T-helper 22 cell (primary cell): ENCODE data around the gene PTTG1IP.

Source experiments
- DNase-seq: peaks from one replicate; pipeline ENCODE4 v3.0.0-alpha.2; 2020; ENCODE audit warnings: low read depth

The PTTG1IP gene

DNA sequence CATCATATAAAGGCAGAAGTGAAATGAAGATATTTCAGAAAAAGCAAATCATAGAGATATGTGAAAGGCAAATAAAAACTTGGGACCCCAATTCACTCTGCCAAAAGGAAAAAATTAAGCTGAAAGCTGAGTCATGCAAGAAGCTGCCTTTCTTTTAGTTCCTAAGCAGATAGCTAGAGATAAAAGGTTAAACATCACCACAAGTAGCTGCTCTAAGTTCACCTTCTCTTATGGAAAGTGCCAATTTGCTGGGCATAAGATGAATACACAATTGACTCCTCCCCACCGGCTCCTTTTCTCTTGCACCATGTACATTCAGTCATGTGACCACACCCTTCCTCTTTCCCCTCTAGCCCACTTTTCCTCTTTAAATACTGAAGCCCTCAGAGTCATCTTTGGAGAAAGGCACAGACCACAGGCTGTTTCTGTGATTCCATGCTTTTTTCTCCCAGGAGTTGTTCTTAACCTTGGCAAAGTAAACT lies 50.3 kb downstream of the PTTG1IP start:
- DNase-seq = no peak

DNA sequence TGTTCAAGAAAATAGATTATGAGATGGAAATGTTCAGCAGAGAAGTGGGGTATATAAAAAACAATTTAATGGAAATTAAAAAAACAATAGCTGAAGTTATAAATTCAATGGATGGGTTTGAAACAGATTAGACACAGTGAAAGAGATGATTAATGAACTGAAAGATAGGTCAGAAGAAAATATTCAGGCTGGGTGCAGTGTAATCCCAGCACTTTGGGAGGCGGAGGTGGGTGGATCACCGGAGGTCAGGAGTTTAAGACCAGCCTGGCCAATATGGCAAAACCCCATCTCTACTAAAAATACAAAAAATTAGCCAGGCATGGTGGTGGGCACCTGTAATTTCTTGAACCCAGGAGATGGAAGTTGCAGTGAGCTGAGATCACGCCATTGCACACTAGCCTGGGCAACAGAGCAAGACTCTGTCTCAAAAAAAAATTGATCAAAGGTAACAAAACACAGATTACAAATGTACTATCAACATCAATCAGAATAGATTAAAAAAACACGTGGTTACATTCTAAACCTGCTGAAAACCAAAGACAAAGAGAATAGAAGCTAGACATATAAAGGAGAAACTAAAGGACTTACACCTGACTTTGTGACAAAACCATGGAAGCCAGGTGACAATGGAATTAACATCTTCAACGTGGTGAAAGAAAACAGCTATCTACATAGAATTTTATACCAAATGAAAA lies 50.9 kb downstream of the PTTG1IP start:
- DNase-seq = no peak

DNA sequence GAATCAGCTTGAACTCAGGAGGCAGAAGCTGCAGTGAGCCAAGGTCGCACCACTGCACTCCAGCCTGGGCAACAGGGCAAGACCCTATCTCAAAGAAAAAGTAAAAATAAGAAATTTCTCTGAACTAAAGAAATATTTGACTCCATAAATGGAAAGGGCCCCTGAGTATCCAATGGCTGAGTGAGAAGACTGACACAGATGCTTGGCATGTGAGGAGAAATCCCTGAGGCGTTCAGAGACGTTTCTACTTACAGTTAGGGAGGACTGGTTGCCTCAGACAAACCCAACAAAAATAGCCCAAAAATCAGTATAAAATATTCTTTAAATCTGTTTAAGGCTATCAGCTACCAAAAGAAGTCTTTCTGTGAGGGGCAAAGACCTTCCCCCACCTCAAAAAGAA lies 52.6 kb downstream of the PTTG1IP start:
- DNase-seq = no peak

DNA sequence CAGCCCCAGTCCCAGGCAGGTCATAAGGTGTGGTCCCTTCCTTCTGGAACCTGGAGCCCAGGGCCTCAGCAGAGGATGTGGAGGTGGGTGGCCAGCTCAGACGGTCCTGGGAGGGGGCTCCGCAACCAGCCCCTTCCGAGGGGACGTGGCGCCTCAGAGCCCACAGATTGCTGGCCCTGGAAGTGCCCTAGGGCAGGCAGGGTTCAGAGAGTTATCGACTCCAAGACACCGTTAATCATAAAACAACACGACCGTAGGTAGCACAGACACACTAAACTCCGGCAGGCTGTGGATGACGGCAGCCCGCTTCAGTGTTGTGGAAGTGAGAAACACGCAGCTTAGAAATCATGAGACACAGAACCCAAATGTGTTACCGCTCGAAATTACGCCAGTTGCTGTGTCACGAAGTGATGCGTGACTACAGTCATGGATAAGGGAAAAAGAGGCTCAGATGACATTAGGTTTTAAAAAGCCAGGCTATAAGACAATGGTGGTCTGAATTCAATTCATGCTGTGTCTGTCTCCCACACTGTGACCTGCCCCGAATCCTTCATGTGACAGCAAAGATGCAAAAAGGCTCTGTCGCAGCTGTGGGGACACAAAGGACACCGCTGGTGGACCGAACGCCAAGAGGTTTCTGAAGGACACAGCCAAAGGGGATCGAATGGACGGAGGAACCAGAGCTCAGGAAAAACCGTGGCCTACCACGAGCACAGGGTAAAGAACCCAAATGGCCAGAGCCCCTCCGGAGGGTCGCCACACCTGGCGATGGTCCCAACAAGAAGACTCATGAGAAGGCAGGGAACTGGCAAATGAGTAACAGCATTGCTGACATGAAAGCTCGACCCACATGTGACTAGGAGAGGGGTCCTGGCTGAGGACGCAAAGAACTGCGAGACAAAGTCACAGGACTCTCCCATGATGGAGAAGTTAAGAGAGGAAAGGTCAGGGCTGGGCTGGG lies 53.9 kb downstream of the PTTG1IP start:
- DNase-seq = no peak

DNA sequence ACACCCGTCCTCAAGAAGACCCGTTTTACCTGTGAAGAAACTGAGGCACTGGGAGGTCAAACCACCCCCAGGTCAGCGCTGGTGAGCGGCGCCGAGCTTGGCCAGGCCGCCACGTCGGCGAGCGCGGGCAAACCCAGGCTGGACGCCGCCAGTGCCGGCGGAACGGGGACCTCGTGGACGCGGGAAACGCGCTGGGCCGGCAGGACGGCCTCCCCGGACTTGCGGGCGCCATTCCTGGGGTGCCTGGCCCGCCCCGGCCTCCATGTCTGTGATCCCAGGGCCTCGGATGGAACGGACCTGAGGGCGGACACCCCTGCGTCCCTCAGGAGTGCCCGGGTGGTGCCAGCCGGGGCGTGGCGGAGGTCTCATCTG lies 54.9 kb downstream of the PTTG1IP start:
- DNase-seq = no peak

DNA sequence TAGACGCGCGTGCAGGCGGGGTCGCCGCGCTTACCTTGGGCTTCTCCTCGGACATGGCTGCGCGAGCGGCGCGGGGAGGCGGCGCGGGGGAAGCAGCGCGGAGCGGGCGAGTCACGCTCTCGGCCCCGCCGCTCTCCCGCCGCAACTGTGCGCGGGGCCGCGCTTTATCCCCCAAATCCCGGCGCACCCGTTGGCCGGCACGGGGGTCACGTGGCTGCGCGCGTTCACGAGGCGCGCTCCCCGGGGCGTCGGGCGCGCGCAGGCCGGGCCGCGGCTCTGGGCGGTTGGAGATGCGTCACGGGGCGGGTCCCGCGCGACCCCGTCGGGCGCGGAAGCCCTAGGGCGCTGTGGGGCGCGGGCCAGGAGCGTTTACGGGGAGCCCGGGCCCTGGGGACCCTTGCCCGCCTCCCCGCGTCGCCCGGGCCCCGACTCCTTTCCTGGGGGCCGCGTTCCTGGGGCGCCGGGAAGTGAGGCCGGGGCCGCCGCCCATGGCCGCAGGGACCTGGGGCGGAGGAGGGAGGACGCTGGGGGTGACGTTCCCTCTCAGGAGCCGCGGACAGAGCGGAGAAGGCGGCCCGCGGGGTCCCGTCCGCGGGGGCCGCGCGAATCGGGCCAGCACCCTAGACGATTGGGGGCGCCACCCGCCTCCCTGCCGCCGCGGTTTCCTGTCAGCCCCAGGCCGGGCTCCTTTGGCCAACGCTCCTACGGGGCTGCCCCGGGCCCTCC lies 55.4 kb downstream of the PTTG1IP start, which contains the start of gene SUMO3:
SUMO3 (minus strand) TSS at position 149 of the 726 bp plus-strand sequence; CDS start at position 55, 94 bp downstream.
- peak; percentile 71 for DNase-seq

DNA sequence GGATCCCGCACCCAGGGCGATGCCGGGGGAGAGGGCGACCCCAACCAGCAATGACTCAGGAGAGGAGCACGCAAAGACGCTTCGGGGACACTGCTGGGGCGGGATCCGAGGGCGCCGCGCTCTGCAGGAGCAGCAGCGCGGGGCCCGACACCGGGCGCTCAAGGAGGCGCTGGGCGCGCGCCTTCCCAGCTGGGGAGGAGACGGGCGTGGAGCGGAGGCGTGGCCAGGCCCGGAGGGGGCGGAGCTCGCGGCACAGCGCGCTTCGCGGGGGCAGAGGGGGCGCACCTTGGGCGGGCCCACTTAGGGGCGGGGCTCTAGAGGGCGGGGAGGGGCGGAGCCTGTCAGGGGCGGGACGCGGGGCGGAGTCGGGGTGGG lies 56.0 kb downstream of the PTTG1IP start:
- peak; percentile 85 for DNase-seq

DNA sequence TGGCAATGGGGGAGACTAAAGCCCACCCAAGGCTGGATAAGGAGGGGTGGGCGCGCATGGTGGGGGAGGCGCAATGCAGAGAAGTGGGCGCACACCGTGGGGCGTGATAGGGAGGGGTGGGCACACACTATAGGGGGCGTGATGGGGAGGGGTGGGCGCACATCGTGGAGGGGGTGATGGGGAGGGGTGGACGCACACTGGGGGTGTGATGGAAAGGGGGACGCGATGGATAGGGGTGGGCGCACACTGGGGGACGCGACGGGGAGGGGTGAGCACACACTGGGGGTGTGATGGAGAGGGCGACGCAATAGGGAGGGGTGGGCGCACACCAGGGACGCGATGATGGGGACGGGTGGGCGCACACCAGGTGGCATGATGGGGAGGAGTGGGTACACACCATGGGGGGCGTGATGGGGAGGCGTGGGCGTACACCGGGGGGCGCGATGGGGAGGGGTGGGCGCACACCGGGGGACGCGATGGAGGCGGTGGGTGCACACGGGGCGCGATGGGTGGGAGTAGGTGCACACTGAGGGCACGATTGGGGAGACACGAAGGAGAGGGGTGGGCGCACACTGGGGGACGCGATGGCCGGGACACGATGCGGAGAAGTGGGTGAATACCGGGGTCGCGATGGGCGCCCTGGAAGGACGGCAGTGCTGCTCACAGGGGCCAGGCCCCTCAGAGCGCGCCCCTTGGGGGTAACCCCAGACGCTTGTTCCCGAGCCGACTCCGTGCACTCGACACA lies 56.6 kb downstream of the PTTG1IP start:
- no peak for DNase-seq

DNA sequence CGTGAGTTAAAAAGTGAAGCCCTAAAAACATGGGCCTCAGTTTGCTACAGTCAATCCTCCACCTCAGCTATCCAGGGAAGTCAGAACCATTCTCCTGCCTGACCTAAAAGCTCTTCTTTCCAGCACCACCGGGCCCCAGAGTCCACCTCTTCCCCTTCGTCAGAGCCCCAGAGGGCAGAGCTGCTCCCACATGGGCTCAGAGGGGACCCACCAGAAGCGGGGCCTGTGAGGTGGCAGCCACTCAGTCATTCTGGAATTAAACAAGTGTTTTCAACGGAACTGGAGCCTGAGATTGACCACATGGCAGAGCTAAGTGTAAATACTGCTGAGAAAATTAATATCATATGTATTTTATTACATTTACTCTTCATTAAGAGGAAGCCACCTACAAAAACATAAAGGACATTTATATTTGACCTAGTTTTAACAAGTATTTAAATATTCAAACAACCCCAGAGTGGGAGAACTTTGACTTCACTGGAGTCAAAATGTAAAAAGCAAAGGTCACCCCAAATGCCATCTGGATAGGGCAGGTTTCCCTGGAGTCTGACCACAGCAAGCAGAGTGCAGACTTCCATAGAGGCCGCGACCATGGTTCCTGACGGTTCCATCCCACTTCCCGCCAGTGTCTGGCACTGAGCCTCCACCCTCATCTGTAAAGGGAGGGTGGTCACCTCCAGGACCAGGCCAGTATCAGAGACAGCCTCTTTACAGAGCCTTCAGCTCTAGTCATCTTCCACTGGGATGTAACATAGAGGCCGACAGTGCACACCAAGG lies 57.5 kb downstream of the PTTG1IP start:
- DNase-seq = no peak

DNA sequence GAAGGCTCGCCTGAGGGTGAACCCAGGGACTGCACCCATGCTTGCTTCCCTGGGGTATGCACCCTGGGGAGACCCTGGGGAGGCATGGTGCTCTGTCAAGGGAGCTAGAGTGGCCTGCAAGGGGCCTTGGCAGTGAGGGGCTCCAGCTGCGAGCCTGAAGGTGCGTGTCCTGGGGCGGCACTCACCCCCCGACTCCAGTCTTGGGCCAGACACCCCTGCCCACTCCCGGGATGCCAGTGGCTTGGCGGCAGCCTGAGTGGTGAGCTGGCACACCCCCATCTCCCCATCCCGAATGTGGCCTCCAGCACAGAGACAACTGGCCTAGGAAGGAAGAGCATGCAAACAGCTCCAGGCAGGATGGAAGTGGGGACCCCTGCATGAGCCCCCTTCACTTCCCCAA lies 58.3 kb downstream of the PTTG1IP start:
- no peak for DNase-seq

DNA sequence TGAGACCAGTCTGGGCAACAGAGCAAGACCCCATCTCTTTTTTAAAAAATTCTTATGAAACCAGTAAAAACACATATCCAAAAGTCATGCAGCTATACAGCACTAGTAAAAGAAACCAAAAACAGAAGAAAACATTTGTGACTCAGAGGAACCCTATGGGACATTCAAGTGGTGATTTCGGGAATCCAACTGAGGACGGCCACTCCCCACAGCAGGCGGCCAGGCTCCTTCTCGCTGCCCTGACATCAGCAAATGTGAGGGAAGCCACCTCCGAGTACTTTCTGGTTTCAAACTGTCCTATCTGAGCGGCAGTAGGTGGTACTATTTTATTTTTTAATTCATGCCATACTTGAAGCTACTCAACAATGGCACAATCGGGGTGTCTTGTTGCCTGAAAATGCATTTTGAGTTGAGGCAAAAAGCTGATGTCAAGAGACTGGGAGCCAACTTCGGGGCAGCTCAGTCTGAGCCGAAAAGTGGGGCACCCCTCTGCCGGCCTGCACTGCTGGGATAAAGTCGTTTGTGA lies 58.9 kb downstream of the PTTG1IP start:
- no peak for DNase-seq

DNA sequence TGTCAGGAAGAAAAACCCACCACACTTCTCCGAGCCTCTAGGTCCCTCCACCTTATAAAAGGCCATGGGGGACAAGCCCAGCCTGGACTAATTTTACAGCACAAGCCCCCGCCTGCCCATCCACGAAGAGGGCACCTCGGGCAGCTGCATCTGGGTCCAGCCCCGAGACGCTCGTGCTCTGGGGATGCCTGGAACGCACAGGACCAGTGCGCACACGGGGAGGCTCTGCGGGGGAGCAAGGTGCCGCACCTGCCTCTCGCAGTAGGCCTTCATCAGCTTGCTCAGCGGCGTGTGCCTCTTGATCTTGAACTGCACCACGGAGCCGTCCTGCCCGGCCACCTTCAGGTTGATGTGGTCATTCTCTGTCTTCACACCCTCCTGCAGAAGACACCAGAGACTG lies 59.8 kb downstream of the PTTG1IP start:
- DNase-seq = no peak

DNA sequence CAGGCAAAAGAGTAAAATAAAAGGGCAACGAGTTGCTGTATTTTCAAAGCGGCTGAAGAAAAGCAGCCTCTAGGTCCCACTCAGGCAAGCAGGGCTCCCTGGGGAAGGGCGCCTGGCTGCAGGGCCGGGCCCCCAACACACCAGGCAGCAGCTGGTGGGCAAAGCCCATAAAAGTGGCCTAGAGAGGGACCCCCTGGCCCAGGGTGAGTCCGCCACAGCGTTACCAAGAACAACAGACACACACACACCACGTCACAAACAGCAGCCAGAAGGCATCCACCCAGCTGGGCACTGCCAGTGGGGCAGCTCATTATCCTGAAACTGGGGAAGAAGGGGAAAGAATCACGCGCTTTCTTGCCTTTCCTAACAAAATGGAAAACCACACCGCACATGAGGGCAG lies 60.3 kb downstream of the PTTG1IP start:
- no peak for DNase-seq

DNA sequence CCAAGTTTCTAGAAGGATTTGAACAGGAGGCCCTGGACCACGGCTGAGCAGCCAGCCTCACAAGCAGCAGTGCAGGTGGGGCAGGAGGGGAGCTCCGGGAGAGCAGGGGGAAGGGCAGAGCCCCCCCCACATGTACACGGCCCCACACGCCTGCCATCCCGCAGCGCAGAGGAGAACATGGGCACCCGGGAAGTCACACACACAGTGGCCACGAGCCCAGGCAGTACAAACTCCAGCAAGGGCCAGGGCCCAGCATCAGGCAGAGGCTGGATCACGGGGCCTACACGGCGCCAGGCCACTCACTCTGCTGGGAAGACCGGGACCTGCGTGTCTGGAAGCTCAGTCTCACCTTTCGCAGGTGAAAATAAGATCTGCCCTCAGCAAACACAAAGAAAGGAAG lies 60.9 kb downstream of the PTTG1IP start:
- no peak for DNase-seq

DNA sequence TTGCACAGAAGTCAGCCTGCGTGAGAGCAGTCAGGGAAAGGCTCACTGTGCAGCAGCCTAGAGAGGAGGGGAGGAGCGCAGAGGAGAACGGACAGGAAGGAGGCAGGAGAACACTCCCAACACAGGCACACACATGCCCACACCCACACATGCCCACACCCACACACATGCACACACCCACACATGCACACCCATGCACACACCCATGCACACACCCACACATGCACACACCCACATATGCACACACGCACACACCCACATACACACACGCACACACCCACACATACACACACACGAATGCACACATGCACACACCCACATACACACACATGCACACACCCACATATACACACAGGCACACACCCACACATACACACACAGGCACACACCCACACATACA lies 62.7 kb downstream of the PTTG1IP start:
- no peak for DNase-seq

DNA sequence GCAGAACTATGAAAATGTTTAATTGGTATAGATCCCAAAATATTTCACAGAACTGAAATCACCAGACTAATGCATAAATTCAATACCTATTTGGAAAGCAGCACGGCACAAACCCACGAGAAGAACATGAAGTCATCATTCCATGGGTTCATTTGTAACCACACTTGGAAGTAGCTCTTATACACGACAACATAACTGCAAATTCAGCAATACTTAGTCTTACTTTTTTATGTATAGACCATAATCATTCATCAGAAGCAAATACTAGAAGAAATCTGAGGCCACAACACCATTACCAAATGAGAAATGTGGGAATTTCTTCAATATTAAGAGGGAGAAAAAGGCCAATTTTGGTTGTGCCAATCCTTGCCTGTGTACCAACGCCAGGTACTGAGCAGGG lies 67.6 kb downstream of the PTTG1IP start:
- no peak for DNase-seq

DNA sequence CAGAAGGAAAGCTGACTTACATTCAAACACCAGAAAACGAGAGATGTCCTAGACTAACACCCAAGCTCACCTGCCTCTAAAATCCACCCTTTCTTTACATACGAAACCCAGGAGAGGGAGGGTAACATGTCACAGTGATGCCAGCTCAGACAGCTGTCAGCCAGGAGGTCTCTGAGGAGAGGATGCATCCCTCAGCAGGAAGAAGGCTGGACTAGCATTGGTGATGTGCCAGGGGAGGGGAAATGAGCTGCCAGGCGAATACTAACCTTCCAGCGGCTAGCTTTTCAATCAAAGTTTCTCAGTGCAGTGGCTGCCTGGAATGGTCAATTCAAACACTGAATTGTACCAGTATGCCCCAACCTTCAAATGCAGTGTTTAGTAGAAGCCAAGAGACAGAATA lies 68.3 kb downstream of the PTTG1IP start:
- no peak for DNase-seq

DNA sequence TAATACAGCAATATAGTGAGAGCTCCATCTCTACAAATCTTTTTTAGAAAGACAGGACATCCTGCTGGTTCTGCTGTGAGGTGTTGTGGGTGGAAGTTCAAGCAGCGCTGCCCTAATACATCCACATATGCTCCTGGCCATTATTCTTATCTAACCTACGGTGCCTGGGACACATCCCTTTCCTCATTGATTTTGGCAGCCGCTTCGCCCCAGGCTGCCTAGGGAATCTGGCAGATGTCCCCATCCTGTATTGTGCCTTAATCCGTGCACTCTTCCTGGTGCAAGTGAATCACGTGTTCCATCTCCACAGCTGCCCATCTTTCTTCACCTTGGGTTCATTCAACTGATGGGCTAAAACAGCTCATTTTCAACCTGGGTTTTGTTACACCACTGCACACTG lies 68.7 kb downstream of the PTTG1IP start:
- DNase-seq = no peak

DNA sequence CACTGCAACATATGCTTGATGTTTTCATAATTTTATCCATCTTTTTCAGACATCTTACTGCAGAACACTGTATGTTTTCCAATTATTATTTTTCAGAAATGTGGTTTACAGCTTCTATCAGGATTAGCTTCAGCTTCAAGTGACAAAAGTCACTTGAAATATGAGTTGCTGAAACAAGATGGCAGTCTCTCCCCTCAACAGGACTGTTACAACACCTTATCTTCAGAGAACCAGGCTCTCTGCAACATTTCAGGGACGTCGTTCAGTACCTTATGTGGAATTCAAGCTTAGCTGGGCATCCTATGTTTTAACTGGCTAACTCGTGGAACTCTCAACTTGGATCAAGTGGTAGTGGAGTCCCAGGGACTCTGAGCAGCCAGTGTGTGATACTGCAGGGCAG lies 69.8 kb downstream of the PTTG1IP start:
- no peak for DNase-seq

DNA sequence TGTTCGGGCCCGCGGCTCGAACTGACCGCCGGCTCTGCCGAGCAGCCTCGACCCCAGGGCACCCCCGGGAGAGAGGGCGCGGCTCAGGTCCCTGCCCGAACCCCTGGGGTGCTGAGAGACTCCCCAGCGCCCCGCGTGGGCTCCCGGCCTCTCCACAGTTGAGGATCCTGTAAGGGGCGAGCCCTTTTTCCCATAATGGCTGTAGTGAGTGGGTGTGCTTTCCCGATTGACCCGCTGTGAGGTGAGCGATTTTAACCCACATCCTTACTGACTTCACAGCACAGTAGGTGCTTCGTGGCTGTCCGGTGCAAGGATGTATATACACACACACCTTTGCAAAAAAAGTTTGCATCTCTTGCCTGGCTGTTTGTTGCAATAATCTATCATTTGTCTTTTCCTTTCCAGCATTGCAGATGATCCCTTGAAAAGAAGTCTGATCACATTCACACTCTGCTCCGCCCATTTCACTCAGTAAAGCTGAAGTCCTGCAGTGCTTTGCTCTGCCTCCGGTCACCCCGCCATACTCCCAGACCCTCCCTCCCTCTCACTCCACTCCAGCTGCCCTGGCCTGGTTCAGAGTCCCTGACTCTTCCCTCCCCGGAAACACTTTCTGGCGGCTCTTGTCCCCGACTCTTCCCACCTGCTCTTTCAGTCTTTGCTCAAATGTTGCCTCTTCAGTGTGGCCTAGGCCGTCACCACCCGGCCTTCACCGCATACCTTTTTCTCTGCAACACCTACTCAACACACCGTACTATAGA lies 70.9 kb downstream of the PTTG1IP start:
- no peak for DNase-seq
